ENCODE data around the gene PRSS22. TPM values are rescaled to one million over a fixed set of nuclear protein-coding genes. Genes with fewer than 3 reads are reported as not detected.

The PRSS22 gene
- total RNA-seq, 8 experiments from 2014 or later, result 0.81 to 1.0 TPM; not detected in 6

GRCh38 chr16:2819179-2819938 lies 38.6 kb downstream of the PRSS22 start:
- H3K27ac ChIP-seq, result no peak overlapping the region

DNA sequence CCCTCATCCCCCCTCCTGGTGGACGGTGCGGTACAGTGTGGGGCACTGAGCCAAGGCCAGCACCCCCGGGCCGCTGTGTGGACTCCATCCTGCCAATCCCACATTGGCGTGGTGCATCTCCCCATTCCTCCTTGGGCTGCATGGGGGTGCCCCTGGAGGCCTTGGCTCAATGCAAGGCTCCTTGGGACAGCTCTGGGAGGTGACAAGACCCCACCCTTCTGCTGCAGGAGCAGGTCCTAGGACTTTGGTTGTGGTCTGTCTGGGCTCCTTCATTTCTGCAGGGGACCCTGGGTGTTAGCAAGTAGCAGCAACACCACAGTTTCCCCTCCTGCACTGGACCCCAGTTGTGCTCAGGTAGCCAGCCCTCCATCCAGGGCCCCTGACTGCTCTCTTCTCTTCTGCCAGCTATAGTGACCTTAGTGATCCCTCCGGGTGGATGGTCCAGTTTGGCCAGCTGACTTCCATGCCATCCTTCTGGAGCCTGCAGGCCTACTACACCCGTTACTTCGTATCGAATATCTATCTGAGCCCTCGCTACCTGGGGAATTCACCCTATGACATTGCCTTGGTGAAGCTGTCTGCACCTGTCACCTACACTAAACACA lies 39.6 kb downstream of the PRSS22 start:
- Histone ChIP-seq H3K4me3 (no peak overlapping the region), H3K27ac (no peak overlapping the region), H3K4me1 (replicated peaks in 1 of 2) (no peaks in the 10 kb centered on the region)
- 45 to 83% (median 70%) methylated on average over 1 to 9 of the region's 10 CpGs; no CpG with 5 or more reads in 6 of the 10 experiments for WGBS, 10 experiments
- no peak for ATAC-seq (replicated peaks in 6 of 8)
- in situ Hi-C loops (cut with MboI; ENCODE audit: low pct_unique_long_range_greater_than_20kb in 2 of 9, low sequenced_read_pairs in 9 of 9, unreplicated experiment in 9 of 9), result no loop called here

More at GRCh38 chr16:2819179-2819938, 38.6 kb downstream of the PRSS22 start:
- ATAC-seq (replicated peaks in 6 of 8), result no peak
- H3K4me1 ChIP-seq (replicated peaks in 1 of 2), result no peaks in the 10 kb centered on the region
- 27 to 90% (median 79%) methylated on average over 2 to 10 of the region's 18 CpGs; no CpG with 5 or more reads in 3 of the 10 experiments for WGBS, 10 experiments
- in situ Hi-C loops (cut with MboI; ENCODE audit: low pct_unique_long_range_greater_than_20kb in 2 of 9, low sequenced_read_pairs in 9 of 9, unreplicated experiment in 9 of 9), result no loop called here
- H3K4me3 ChIP-seq, result no peak overlapping the region

- no peak for ATAC-seq (replicated peaks in 6 of 8)
These were observed 40.4 kb downstream of the PRSS22 start for GRCh38 chr16:2817340-2818271.

GRCh38 chr16:2816751-2817339 lies 41.1 kb downstream of the PRSS22 start, which contains the start of gene PRSS21:
TSS of gene PRSS21 (plus strand) at chr16:2817237. CDS start at chr16:2817269, 32 bp downstream.
- in situ Hi-C loops (cut with MboI; ENCODE audit: low pct_unique_long_range_greater_than_20kb in 2 of 9, low sequenced_read_pairs in 9 of 9, unreplicated experiment in 9 of 9), result no loop called here
- peak in 2 of 8 experiments; percentile 4 to 30 for ATAC-seq (replicated peaks in 6 of 8)
- H3K27ac ChIP-seq, result no peak within 1 kb of the TSS
- H3K4me3 ChIP-seq, result no peak within 1 kb of the TSS
- 96 to 100% methylated on average over 1 to 5 of the region's 28 CpGs; no CpG with 5 or more reads in 8 of the 10 experiments for whole genome bisulfite sequencing, 10 experiments
- no peaks in the 10 kb centered on the region for H3K4me1 ChIP-seq (replicated peaks in 1 of 2)

More at GRCh38 chr16:2817340-2818271, 40.4 kb downstream of the PRSS22 start:
- 89 to 100% (median 97%) methylated on average over 1 to 10 of the region's 68 CpGs; no CpG with 5 or more reads in 6 of the 10 experiments for WGBS, 10 experiments
- Histone ChIP-seq H3K27ac (no peak overlapping the region), H3K4me3 (no peak overlapping the region), H3K4me1 (replicated peaks in 1 of 2) (no peaks in the 10 kb centered on the region)
- in situ Hi-C loops (cut with MboI; ENCODE audit: low pct_unique_long_range_greater_than_20kb in 2 of 9, low sequenced_read_pairs in 9 of 9, unreplicated experiment in 9 of 9), result no loop called here

DNA sequence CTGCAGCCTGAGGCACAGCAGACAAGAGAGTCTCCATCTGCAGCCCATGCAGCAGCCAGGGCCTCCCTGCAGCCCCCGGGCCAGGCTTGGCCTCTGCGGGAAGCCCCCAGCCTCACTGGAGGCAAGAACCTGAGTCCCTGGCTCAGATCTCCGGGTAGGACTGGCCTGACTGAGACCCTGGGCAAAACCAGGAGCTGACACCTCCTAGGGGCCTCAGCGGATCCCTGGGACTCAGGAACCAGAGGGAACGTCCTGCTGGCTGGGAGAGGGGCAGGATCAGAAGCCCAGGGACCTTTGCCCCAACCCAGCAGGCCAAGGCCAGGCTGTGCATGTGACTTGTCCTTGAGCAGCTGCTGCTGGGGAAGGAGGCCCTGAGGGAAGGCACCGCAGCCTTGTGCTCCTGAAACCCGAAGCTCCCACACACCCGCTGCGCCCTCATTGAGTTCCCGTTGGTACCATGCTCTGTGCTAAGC lies 42.6 kb downstream of the PRSS22 start:
- 35 to 100% (median 63%) methylated on average over 1 to 5 of the region's 10 CpGs for WGBS, 10 experiments
- no peak for ATAC-seq (replicated peaks in 6 of 8)
- H3K4me1 ChIP-seq (replicated peaks in 1 of 2), result no peaks in the 10 kb centered on the region

DNA sequence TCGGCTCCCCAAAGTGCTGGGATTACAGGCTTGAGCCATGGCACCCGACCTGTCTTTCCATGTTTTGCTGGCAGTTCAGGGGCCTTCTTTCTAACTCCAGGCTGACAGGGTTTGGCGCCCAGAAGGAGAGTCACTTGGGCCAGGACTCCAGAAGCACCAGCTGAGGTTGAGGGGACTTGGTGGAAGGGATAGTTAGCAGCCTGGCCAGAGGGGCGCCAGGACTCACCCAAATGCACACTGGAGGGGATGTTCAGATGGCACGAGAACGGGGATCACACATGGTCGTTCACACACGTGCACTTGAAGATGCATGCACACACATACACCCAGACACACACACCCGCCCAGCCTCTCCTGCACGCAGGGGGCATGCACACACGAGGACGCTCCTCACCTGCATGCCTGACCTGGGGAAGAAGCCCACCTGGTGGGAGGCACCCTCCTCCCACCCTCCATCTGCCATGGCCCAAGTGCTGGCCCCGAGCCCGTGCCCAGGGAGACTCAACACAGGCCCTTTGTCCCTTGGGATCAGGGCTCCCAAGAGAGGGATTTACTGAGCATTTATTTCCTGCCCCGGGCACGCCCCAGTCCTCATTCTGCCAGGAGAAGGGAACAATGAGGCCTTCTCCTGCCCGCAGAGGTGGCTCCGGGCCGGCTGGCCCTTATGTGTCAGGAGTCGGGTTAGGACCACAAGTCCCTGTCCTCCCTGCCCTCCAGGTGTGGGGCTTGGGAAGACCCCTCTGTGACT lies 43.2 kb downstream of the PRSS22 start:
- no peaks in the 10 kb centered on the region for H3K4me1 ChIP-seq (replicated peaks in 1 of 2)
- no peak for ATAC-seq (replicated peaks in 6 of 8)
- H3K27ac ChIP-seq, result no peak overlapping the region
- in situ Hi-C loops (cut with MboI; ENCODE audit: low pct_unique_long_range_greater_than_20kb in 2 of 9, low sequenced_read_pairs in 9 of 9, unreplicated experiment in 9 of 9), result no loop called here
- 33 to 100% (median 69%) methylated on average over 1 to 3 of the region's 20 CpGs; no CpG with 5 or more reads in 4 of the 10 experiments for WGBS, 10 experiments
- H3K4me3 ChIP-seq, result no peak overlapping the region

More for the DNA sequence above, 42.6 kb downstream of the PRSS22 start:
- in situ Hi-C loops (cut with MboI; ENCODE audit: low pct_unique_long_range_greater_than_20kb in 2 of 9, low sequenced_read_pairs in 9 of 9, unreplicated experiment in 9 of 9), result no loop called here
- Histone ChIP-seq H3K27ac (no peak overlapping the region), H3K4me3 (no peak overlapping the region)

GRCh38 chr16:2813771-2814221 lies 44.2 kb downstream of the PRSS22 start:
- H3K4me3 ChIP-seq, result no peak overlapping the region
- WGBS, 10 experiments, result 27 to 88% (median 75%) methylated on average over 1 to 3 of the region's 7 CpGs
- H3K27ac ChIP-seq, result no peak overlapping the region
- H3K4me1 ChIP-seq (replicated peaks in 1 of 2), result no peaks in the 10 kb centered on the region
- no peak for ATAC-seq (replicated peaks in 6 of 8)
- in situ Hi-C loops (cut with MboI; ENCODE audit: low pct_unique_long_range_greater_than_20kb in 2 of 9, low sequenced_read_pairs in 9 of 9, unreplicated experiment in 9 of 9), result no loop called here

- H3K27ac ChIP-seq, result no peak overlapping the region
- in situ Hi-C loops (cut with MboI; ENCODE audit: low pct_unique_long_range_greater_than_20kb in 2 of 9, low sequenced_read_pairs in 9 of 9, unreplicated experiment in 9 of 9), result no loop called here
- H3K4me3 ChIP-seq, result no peak overlapping the region
- ATAC-seq (replicated peaks in 6 of 8), result peak in 3 of 8 experiments; percentile 49 to 73 (median 69)
- no peaks in the 10 kb centered on the region for H3K4me1 ChIP-seq (replicated peaks in 1 of 2)
- WGBS, 10 experiments, result 20 to 100% (median 69%) methylated on average over 1 to 9 of the region's 15 CpGs; no CpG with 5 or more reads in 3 of the 10 experiments
These were observed 46.1 kb downstream of the PRSS22 start for GRCh38 chr16:2811703-2812471.

DNA sequence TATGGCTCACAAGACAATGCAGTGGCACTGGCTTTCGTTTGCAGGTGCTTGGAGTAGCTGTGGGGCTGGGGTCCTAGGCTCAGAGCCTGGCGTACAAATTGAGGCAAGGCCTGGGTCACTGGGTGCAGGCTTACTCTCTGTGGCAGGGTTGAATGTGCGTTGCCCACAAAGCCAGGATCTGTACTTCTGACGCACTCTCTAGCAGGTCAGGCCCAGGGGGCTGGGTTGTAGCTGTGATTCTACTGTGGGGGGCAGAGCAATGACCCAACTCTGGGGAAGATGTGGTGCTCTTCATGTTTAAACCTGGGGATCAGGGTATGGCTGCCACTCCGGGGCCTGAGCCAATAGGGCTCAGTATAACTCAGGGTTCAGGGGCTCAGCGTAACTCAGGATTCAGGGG lies 47.3 kb downstream of the PRSS22 start:
- 40 to 75% (median 50%) methylated on average over 1 to 3 of the region's 6 CpGs; no CpG with 5 or more reads in 3 of the 10 experiments for WGBS, 10 experiments
- Histone ChIP-seq H3K4me3 (no peak overlapping the region), H3K4me1 (replicated peaks in 1 of 2) (no peaks in the 10 kb centered on the region), H3K27ac (no peak overlapping the region)
- in situ Hi-C loops (cut with MboI; ENCODE audit: low pct_unique_long_range_greater_than_20kb in 2 of 9, low sequenced_read_pairs in 9 of 9, unreplicated experiment in 9 of 9), result no loop called here
- no peak for ATAC-seq (replicated peaks in 6 of 8)

GRCh38 chr16:2809149-2809760 lies 48.7 kb downstream of the PRSS22 start:
- WGBS, 10 experiments, result 20 to 74% (median 68%) methylated on average over 1 to 3 of the region's 3 CpGs
- ATAC-seq (replicated peaks in 6 of 8), result no peak
- Histone ChIP-seq H3K4me1 (replicated peaks in 1 of 2) (no peaks in the 10 kb centered on the region), H3K27ac (no peak overlapping the region), H3K4me3 (no peak overlapping the region)
- in situ Hi-C loops (cut with MboI; ENCODE audit: low pct_unique_long_range_greater_than_20kb in 2 of 9, low sequenced_read_pairs in 9 of 9, unreplicated experiment in 9 of 9), result no loop called here

DNA sequence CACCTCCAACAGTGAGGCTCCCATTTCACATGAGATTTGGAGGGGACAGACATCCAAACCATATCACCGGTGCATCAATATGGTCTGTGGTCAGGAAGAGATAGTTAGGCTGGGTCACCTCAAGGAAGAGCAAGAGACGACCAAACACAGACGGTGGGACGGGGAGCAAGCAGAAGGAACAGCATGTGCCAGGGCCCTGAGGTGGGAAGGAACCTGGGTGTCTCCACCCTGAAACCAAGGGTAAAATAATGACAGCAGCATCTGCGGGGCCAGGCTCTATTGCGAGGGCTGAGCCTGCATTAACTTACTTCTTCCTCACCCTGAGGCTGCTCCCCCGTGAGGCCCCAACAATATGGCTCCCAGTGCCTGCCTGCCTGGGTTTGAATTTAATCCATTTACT lies 49.8 kb downstream of the PRSS22 start:
- Histone ChIP-seq H3K4me1 (replicated peaks in 1 of 2) (no peaks in the 10 kb centered on the region), H3K27ac (no peak overlapping the region), H3K4me3 (no peak overlapping the region)
- in situ Hi-C loops (cut with MboI; ENCODE audit: low pct_unique_long_range_greater_than_20kb in 2 of 9, low sequenced_read_pairs in 9 of 9, unreplicated experiment in 9 of 9), result no loop called here
- no peak for ATAC-seq (replicated peaks in 6 of 8)
- WGBS, 10 experiments, result 69 to 80% (median 72%) methylated on average over 2 to 5 of the region's 7 CpGs; no CpG with 5 or more reads in 6 of the 10 experiments
